A549 (cell line): ENCODE measurements around the gene CPED1. TPM values are rescaled to one million over a fixed set of nuclear protein-coding genes. Genes with fewer than 3 reads are reported as not detected.

ENCODE experiments used
- ATAC-seq, 2 experiments: fragments of 200-7000 bp in 1 of 2; fragments of >200 bp in 1 of 2; cut with Nextera tagmentation in 1 of 2; cut with Tn5 transposase in 1 of 2; 3 replicates each; pipeline versions ENCODE4 v1.8.0 to v1.9.1; 2018 to 2020; ENCODE audit warnings: mild to moderate bottlenecking in 1 of 2, moderate library complexity in 1 of 2
- CTCF ChIA-PET: fragments of 300-600 bp; sonication (Branson Sonifier 250); formaldehyde crosslinking; extraction: SDS; loops from one replicate; lab custom pipeline; 2021; ENCODE audit warnings: antibody characterized with exemption, inconsistent platforms; lab: Yijun Ruan, JAX
- POLR2A ChIA-PET: fragments of 350-600 bp; formaldehyde crosslinking; extraction: SDS; loops from one replicate; lab custom pipeline; 2021; ENCODE audit warnings: antibody characterized with exemption, inconsistent platforms; lab: Yijun Ruan, JAX
- DNase-seq, 2 experiments: peaks; one replicate each; pipeline versions ENCODE4 v3.0.0 to v3.0.0-alpha.2; 2011 to 2016; ENCODE audit warnings: low read depth in 1 of 2, low spot score in 1 of 2
- FAIRE-seq: peaks from 2 replicates; lab custom pipeline; 2011; peaks lifted over from hg19 to GRCh38; lab: Jason Lieb, UNC
- H3K27ac ChIP-seq, 2 experiments: fragments of >200 bp; sonication (Bioruptor Twin); formaldehyde crosslinking; 3 replicates each; pipeline ENCODE4 v1.5.1; 2016 to 2017
- H3K4me1 ChIP-seq: fragments of >200 bp; sonication (Bioruptor Twin); formaldehyde crosslinking; 3 replicates; pipeline ENCODE4 v1.6.1; 2016
- H3K4me2 ChIP-seq: fragments of >200 bp; sonication (Bioruptor Twin); formaldehyde crosslinking; 3 replicates; pipeline ENCODE4 v1.6.1; 2016
- H3K4me3 ChIP-seq: fragments of >200 bp; sonication (Bioruptor Twin); formaldehyde crosslinking; 3 replicates; pipeline ENCODE4 v1.5.1; 2016
- H3K9me3 ChIP-seq: fragments of >200 bp; sonication (Bioruptor Twin); formaldehyde crosslinking; 3 replicates; pipeline ENCODE4 v1.6.1; 2016
- CEBPB ChIP-seq, 2 experiments: fragments of >200 bp in 1 of 2; sonication (Bioruptor Twin) in 1 of 2; formaldehyde crosslinking in 1 of 2; IDR thresholded peaks; 2 replicates each; pipeline ENCODE4 v1.6.1; 2012 to 2016
- CHD4 ChIP-seq: fragments of 200-600 bp; sonication (generic); IDR thresholded peaks from 2 replicates; pipeline ENCODE4 v1.6.1; 2016; ENCODE audit warnings: antibody characterized with exemption, mild to moderate bottlenecking, borderline replicate concordance
- EHF ChIP-seq: fragments of 250-450 bp; sonication (Bioruptor Pico); IDR thresholded peaks from 2 replicates; pipeline ENCODE4 v1.5.0; 2020; ENCODE audit warnings: mild to moderate bottlenecking
- ESRRA ChIP-seq: fragments of 150-350 bp; IDR thresholded peaks from 2 replicates; pipeline ENCODE4 v1.6.1; 2014; ENCODE audit warnings: mild to moderate bottlenecking, low read length, borderline replicate concordance
- GATA3 ChIP-seq: IDR thresholded peaks from 2 replicates; pipeline ENCODE4 v1.6.1; 2012; ENCODE audit warnings: borderline replicate concordance
- HEYL ChIP-seq: fragments of 250-450 bp; sonication (Bioruptor Pico); IDR thresholded peaks from 2 replicates; pipeline ENCODE4 v1.8.0; 2021; ENCODE audit warnings: mild to moderate bottlenecking, moderate library complexity
- HOXB5 ChIP-seq: fragments of 250-450 bp; sonication (Bioruptor Pico); IDR thresholded peaks from 2 replicates; pipeline ENCODE4 v1.5.0; 2020; ENCODE audit warnings: mild to moderate bottlenecking, moderate library complexity
- JUNB ChIP-seq: fragments of >200 bp; sonication (Bioruptor Twin); formaldehyde crosslinking; IDR thresholded peaks from 2 replicates; pipeline ENCODE4 v1.6.1; 2016
- KDM1A ChIP-seq: fragments of 200-600 bp; sonication (generic); IDR thresholded peaks from 2 replicates; pipeline ENCODE4 v1.6.1; 2016; ENCODE audit warnings: low read depth, mild to moderate bottlenecking
- KDM5A ChIP-seq: fragments of 200-600 bp; sonication (generic); IDR thresholded peaks from 2 replicates; pipeline ENCODE4 v1.6.1; 2016; ENCODE audit warnings: antibody characterized with exemption, mild to moderate bottlenecking
- MAFK ChIP-seq: fragments of 450-650 bp; IDR thresholded peaks from 2 replicates; pipeline ENCODE4 v1.6.1; 2014; ENCODE audit not compliant: partially characterized antibody
- MAZ ChIP-seq: fragments of 150-350 bp; IDR thresholded peaks from 2 replicates; pipeline ENCODE4 v1.6.1; 2014; ENCODE audit warnings: antibody characterized with exemption, low read depth, low read length, borderline replicate concordance
- MYC ChIP-seq: IDR thresholded peaks from 2 replicates; pipeline ENCODE4 v1.6.1; 2012; ENCODE audit warnings: mild to moderate bottlenecking, inconsistent platforms, low read length, improper control_type of control experiment, borderline replicate concordance
- NFE2L2 ChIP-seq: fragments of 150-350 bp; conservative IDR thresholded peaks from 2 replicates; pipeline ENCODE4 v1.6.1; 2014; ENCODE audit warnings: low read length
- NPAS2 ChIP-seq: fragments of 250-450 bp; sonication (Bioruptor Pico); IDR thresholded peaks from 2 replicates; pipeline ENCODE4 v1.8.0; 2022; ENCODE audit warnings: mild to moderate bottlenecking, moderate library complexity, borderline replicate concordance
- NR3C1 ChIP-seq: fragments of >200 bp; sonication (Bioruptor Twin); formaldehyde crosslinking; IDR thresholded peaks from 3 replicates; pipeline ENCODE4 v1.6.1; 2017
- PHF8 ChIP-seq: fragments of 200-600 bp; sonication (generic); IDR thresholded peaks from 2 replicates; pipeline ENCODE4 v1.6.1; 2016; ENCODE audit warnings: low read depth, mild to moderate bottlenecking, antibody characterized with exemption, moderate library complexity, borderline replicate concordance
- POLR2A ChIP-seq: IDR thresholded peaks from 2 replicates; pipeline ENCODE4 v1.6.1; 2012; ENCODE audit warnings: mild to moderate bottlenecking, low read length
- RARB ChIP-seq: fragments of 250-450 bp; sonication (Bioruptor Pico); IDR thresholded peaks from 2 replicates; pipeline ENCODE4 v1.8.0; 2021; ENCODE audit warnings: mild to moderate bottlenecking, moderate library complexity
- RFX5 ChIP-seq: fragments of 450-650 bp; IDR thresholded peaks from 2 replicates; pipeline ENCODE4 v1.7.1; 2014; ENCODE audit warnings: antibody characterized with exemption, mild to moderate bottlenecking, moderate library complexity
- WGBS: methylation state at CpG from one replicate; pipeline ENCODE4 v1.1.6; 2017; ENCODE audit errors: missing lambda C conversion rate; 5-methylcytosine and 5-hydroxymethylcytosine counted together
- polyA plus RNA-seq, 4 experiments: library from polyadenylated mRNA; depleted of rRNA in 3 of 4; stranded (reverse); fragments of >200 nt; fragmentation: RNase III in 1 of 4; extraction: RNeasy Plus Mini Kit Qiagen cat#74134 plus additional on column Dnase treatment in 1 of 4; gene quantifications; 2 replicates in 3 of 4; 3 replicates in 1 of 4; pipeline ENCODE4 v1.2.3, GENCODE V29; 2011 to 2017
- TF ChIP-seq, protein P1 (sequence below): fragments of 150-350 bp; IDR thresholded peaks from 2 replicates; pipeline ENCODE4 v1.6.1; 2014; ENCODE audit warnings: low read depth, mild to moderate bottlenecking, low read length
- TF ChIP-seq, protein P2 (sequence below): fragments of >200 bp; sonication (Bioruptor Twin); formaldehyde crosslinking; IDR thresholded peaks from 3 replicates; pipeline ENCODE4 v1.6.1; 2016
- TF ChIP-seq, protein P3 (sequence below): IDR thresholded peaks from 2 replicates; pipeline ENCODE4 v1.6.1; 2012
- TF ChIP-seq, protein P4 (sequence below): fragments of 250-450 bp; sonication (Bioruptor Pico); IDR thresholded peaks from 2 replicates; pipeline ENCODE4 v1.5.0; 2021; ENCODE audit warnings: mild to moderate bottlenecking, moderate library complexity, borderline replicate concordance
- TF ChIP-seq, protein P5 (sequence below): IDR thresholded peaks from 2 replicates; pipeline ENCODE4 v1.6.1; 2012; ENCODE audit warnings: low read depth, borderline replicate concordance

Gene CPED1
- polyA plus RNA-seq, 2 of the 4 experiments (the other 2 are of a cell fraction) = 0.03 TPM; not detected in 1

DNA sequence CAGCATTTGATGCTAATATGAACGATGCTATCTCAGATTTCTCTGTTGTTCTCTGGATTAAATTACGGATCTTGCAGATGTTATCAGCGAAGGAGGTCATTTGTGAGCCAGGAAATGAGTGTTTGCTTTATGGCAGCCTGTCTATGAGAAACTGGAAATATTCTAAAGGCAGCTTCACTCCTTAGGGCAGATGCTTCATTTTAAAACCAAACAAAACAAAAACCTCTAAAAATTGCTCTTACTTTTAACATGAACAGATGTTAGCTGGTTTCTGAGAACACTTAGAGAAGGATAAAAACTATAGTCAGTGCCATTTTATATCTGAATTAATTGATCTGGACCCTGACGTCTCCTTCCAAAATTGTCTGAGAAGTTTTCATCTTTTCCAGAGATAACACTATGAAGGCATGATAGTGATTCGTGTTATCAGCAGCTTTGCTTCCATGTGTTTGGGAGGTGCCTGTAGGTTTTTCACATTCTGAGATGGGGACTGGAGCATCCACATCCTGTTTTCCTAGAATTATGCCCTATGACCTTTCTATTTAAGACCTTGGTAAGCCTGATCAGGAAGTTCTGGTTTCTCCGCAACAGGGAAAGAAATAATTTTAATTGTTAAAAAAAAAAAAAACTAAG is 53.1 kb downstream of the CPED1 start:
- H3K9me3 ChIP-seq = no peaks in the 10 kb centered on the region
- CTCF ChIA-PET = interaction anchor here (1.0 kb wide), 2 partner anchors 40 to 1035 kb away, joined by 3 read pairs; no protein-coding TSS in a partner anchor
- FAIRE-seq = no peak
- TF ChIP-seq RARB (CRISPR knock-in tag) (no peak), GATA3 (no peak), EHF (CRISPR knock-in tag) (no peak), MAFK (no peak), KDM5A (no peak), KDM1A (no peak), HOXB5 (CRISPR knock-in tag) (no peak), NR3C1 (no peak), PHF8 (no peak), RFX5 (no peak), ESRRA (no peak), NPAS2 (CRISPR knock-in tag) (no peak), HEYL (no peak), MYC (no peak), JUNB (no peak), POLR2A (no peak)
- TF ChIP-seq, protein P1, sequence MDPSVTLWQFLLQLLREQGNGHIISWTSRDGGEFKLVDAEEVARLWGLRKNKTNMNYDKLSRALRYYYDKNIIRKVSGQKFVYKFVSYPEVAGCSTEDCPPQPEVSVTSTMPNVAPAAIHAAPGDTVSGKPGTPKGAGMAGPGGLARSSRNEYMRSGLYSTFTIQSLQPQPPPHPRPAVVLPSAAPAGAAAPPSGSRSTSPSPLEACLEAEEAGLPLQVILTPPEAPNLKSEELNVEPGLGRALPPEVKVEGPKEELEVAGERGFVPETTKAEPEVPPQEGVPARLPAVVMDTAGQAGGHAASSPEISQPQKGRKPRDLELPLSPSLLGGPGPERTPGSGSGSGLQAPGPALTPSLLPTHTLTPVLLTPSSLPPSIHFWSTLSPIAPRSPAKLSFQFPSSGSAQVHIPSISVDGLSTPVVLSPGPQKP = no peak
- TF ChIP-seq, protein P2, sequence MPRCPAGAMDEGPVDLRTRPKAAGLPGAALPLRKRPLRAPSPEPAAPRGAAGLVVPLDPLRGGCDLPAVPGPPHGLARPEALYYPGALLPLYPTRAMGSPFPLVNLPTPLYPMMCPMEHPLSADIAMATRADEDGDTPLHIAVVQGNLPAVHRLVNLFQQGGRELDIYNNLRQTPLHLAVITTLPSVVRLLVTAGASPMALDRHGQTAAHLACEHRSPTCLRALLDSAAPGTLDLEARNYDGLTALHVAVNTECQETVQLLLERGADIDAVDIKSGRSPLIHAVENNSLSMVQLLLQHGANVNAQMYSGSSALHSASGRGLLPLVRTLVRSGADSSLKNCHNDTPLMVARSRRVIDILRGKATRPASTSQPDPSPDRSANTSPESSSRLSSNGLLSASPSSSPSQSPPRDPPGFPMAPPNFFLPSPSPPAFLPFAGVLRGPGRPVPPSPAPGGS = no peak
- TF ChIP-seq, protein P3, sequence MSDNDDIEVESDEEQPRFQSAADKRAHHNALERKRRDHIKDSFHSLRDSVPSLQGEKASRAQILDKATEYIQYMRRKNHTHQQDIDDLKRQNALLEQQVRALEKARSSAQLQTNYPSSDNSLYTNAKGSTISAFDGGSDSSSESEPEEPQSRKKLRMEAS = no peak
- TF ChIP-seq, protein P4, sequence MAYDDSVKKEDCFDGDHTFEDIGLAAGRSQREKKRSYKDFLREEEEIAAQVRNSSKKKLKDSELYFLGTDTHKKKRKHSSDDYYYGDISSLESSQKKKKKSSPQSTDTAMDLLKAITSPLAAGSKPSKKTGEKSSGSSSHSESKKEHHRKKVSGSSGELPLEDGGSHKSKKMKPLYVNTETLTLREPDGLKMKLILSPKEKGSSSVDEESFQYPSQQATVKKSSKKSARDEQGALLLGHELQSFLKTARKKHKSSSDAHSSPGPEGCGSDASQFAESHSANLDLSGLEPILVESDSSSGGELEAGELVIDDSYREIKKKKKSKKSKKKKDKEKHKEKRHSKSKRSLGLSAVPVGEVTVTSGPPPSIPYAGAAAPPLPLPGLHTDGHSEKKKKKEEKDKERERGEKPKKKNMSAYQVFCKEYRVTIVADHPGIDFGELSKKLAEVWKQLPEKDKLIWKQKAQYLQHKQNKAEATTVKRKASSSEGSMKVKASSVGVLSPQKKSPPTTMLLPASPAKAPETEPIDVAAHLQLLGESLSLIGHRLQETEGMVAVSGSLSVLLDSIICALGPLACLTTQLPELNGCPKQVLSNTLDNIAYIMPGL (CRISPR knock-in tag) = no peak
- POLR2A ChIA-PET = no interaction called here
- no peak overlapping the region for H3K4me2 ChIP-seq
- ATAC-seq = no peak
- no peaks in the 10 kb centered on the region for H3K4me1 ChIP-seq
- 26% methylated on average over 6 of the region's 6 CpGs for WGBS
- DNase-seq = no peak
- H3K4me3 ChIP-seq = no peak overlapping the region
- H3K27ac ChIP-seq = no peak overlapping the region

GRCh38 chr7:121042195-121042594 is 53.7 kb downstream of the CPED1 start:
- WGBS = 11% methylated on average over 2 of the region's 2 CpGs
- no peak for FAIRE-seq
- CTCF ChIA-PET = interaction anchor here (1.0 kb wide), 2 partner anchors 39 to 1035 kb away, joined by 3 read pairs; no protein-coding TSS in a partner anchor

More at GRCh38 chr7:121042195-121042594, 53.7 kb downstream of the CPED1 start:
- H3K4me1 ChIP-seq = no peaks in the 10 kb centered on the region
- TF ChIP-seq MAZ = no peak
- TF ChIP-seq CEBPB (IDR thresholded peaks at IDR 0.05) = no peak
- TF ChIP-seq, protein P5, sequence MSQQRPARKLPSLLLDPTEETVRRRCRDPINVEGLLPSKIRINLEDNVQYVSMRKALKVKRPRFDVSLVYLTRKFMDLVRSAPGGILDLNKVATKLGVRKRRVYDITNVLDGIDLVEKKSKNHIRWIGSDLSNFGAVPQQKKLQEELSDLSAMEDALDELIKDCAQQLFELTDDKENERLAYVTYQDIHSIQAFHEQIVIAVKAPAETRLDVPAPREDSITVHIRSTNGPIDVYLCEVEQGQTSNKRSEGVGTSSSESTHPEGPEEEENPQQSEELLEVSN = no peak
- no peak for TF ChIP-seq NFE2L2
- TF ChIP-seq CHD4 = no peak
- TF ChIP-seq MYC = no peak
- no peak overlapping the region for H3K4me2 ChIP-seq
- no peak for DNase-seq
- H3K9me3 ChIP-seq = no peaks in the 10 kb centered on the region
- H3K4me3 ChIP-seq = no peak overlapping the region
- ATAC-seq = no peak
- POLR2A ChIA-PET = no interaction called here
- no peak overlapping the region for H3K27ac ChIP-seq
